BJ (cell line): ENCODE measurements around the gene ASB1. TPM values are rescaled to one million over a fixed set of nuclear protein-coding genes. Genes with fewer than 3 reads are reported as not detected.

Source experiments
- CTCF ChIA-PET: fragments of 350-600 bp; formaldehyde crosslinking; extraction: SDS; loops from one replicate; lab custom pipeline; 2021; ENCODE audit warnings: antibody characterized with exemption, inconsistent platforms; lab: Yijun Ruan, JAX
- POLR2A ChIA-PET: fragments of 300-600 bp; sonication (Branson Sonifier 250); formaldehyde crosslinking; extraction: SDS; loops from one replicate; lab custom pipeline; 2021; ENCODE audit warnings: antibody characterized with exemption; lab: Charles Lee
- DNase-seq: peaks from one replicate; pipeline ENCODE4 v3.0.0-alpha.2; 2011; ENCODE audit warnings: low read depth
- H3K27me3 ChIP-seq: 2 replicates; pipeline ENCODE4 v1.6.0; 2011; ENCODE audit warnings: low read length; ENCODE audit not compliant: control insufficient read depth, insufficient read depth
- H3K36me3 ChIP-seq: 2 replicates; pipeline ENCODE4 v1.5.1; 2011; ENCODE audit warnings: low read length; ENCODE audit not compliant: control insufficient read depth, insufficient read depth
- H3K4me3 ChIP-seq: 2 replicates; pipeline ENCODE4 v1.5.1; 2011; ENCODE audit warnings: low read depth, mild to moderate bottlenecking, control low read depth, low read length
- CTCF ChIP-seq: IDR thresholded peaks from 2 replicates; pipeline ENCODE4 v1.5.1; 2011; ENCODE audit warnings: low read depth, mild to moderate bottlenecking, control low read depth, inconsistent platforms, low read length, moderate library complexity; ENCODE audit not compliant: insufficient read depth
- polyA plus RNA-seq: library from polyadenylated mRNA; depleted of rRNA; stranded (reverse); fragments of >200 nt; gene quantifications from 2 replicates; pipeline ENCODE4 v1.2.3, GENCODE V29; 2011

Gene ASB1
- polyA plus RNA-seq, 1 experiment, result 33.4 TPM

GRCh38 chr2:238424313-238424700 is 2.4 kb upstream of the ASB1 start:
- POLR2A ChIA-PET, result no interaction called here
- CTCF ChIA-PET, result interaction anchor here (0.8 to 3.2 kb wide), 2 partner anchors 37 to 54 kb away, joined by 3 to 13 read pairs; no protein-coding TSS in a partner anchor
- Histone ChIP-seq H3K4me3 (no peak overlapping the region), H3K27me3 (no peaks in the 10 kb centered on the region), H3K36me3 (no peaks in the 10 kb centered on the region)
- DNase-seq, result no peak
- no peak for TF ChIP-seq CTCF

DNA sequence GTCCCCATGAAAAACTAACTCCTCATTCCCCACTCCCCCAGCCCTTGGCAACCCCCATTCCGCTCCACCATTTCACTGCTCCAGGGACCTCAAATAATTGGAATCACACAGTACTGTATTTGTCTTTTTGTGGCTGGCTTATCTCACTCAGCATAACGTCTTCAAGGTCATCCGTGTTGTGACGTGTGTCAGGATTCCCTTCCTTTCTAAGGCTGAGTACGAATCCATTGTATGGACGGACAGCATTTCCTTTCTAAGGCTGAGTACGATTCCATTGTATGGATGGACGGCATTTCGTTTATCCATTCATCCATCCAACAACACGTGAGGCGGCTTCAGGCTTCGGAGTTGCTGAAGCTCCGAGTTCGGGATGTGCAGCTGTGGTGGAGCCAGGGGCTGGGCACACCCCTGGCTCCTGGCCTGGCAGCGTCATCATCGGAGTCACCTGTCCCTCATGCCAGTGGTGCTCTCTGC is 1.2 kb upstream of the ASB1 start:
- Histone ChIP-seq H3K27me3 (no peaks in the 10 kb centered on the region), H3K4me3 (no peak overlapping the region), H3K36me3 (no peaks in the 10 kb centered on the region)
- DNase-seq, result no peak
- ChIA-PET CTCF (no interaction called here), POLR2A (no interaction called here)
- no peak for TF ChIP-seq CTCF

DNA sequence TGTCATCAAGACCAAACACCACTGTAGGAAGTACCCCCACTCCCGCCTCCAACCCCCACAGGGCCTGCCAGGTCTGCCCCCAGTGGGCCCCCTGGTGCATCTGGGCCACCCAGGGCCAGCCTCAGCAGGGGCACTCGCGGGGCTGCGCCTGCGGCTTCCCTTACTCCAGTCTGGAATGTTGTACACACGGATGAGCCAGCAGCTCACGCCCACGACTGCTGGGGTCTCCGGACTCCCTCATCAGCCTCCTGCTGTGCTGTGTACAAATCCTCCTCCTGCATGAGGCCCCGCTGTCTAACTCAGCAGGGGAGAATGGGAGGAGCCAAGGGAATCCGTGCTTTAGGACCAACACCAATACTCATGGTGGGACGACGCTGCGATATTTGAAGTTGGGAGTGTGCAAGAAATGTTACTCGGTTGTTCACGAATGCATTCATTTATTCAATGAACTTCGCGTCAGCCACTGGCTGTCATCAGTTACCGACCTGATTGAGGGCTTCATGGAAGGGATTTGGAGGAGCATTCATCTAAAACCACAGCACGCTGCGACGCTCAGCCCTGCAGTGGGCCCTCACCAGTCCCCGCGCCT is 654 bp upstream of the ASB1 start:
- Histone ChIP-seq H3K36me3 (peaks cover 2% of the 10 kb centered on the region), H3K27me3 (no peaks in the 10 kb centered on the region), H3K4me3 (peak overlapping the region; percentile 56)
- TF ChIP-seq CTCF, result no peak
- POLR2A ChIA-PET, result no interaction called here
- no peak for DNase-seq
- CTCF ChIA-PET, result no interaction called here

DNA sequence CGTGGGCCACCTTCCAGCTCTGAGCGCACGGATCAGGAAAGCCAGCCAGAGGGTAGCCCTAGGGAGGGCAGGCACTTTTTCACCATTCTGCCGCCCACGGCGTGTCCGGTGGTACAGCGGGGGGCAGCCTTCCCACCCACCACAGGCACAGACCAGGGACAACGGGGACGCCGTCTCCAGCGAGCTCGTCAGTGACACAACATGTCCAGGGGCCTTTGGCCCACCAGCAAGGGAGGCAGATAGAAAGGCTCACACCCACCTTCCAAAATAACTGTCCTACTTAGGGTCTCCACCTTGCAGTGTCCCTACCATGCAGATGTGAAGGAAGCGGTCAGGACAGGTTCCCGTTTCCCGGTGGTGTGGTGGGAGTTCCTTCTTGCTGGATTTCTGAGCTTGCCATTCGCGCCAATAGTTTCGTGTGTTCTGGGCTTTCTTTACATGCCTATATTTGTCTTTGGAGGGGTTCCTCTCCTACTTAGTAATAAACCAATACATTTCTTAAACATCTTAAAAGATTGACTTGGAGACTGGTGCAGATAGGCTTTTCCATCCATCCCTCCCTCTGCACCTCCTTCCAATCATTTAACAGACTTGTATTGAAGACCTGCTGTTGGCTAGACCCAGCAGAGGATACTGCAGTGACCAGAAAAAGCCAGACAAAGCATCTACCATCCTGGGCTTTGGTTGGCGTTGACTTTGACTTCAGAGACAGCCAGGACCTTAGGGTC is 872 bp downstream of the ASB1 start:
- Histone ChIP-seq H3K27me3 (no peaks in the 10 kb centered on the region), H3K4me3 (peak overlapping the region; percentile 56), H3K36me3 (peaks cover 2% of the 10 kb centered on the region)
- ChIA-PET POLR2A (no interaction called here), CTCF (interaction anchor here (0.6 to 1.5 kb wide), 4 partner anchors 9 to 86 kb away, joined by 3 to 9 read pairs (median 3); no protein-coding TSS in a partner anchor)
- no peak for DNase-seq
- TF ChIP-seq CTCF, result no peak

DNA sequence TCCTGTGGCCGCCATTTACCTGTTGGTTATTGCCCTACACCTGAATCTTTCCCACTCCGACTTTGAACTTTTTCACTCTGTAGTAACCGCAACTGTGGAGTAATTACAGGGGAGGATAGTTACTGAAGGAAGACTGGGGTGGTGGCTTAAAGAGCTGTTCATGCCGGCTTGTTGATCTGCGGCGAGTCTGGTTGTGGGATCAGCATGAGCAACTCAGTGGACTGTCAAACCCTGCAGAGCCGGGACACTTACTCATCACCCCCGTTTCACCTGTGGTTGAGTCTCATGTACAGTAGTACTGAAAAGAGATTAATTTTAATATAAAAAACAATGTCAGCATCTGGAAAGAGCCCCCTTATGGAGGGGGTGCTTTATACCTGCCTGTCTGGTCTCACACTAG is 2.1 kb downstream of the ASB1 start:
- no peak for DNase-seq
- Histone ChIP-seq H3K27me3 (no peaks in the 10 kb centered on the region), H3K36me3 (peaks cover 5% of the 10 kb centered on the region), H3K4me3 (no peak overlapping the region)
- ChIA-PET CTCF (interaction anchor here (0.9 kb wide), 1 partner anchor 8 kb away, joined by 3 read pairs; no protein-coding TSS in a partner anchor), POLR2A (no interaction called here)
- no peak for TF ChIP-seq CTCF
